T1000 (cell line): Measurements from ENCODE around the gene TIMM23.
"Not testable (repeated sequence)": the region's sequence is repeated elsewhere in the genome, so short reads cannot be mapped to it uniquely, and the experiment has no call there.

Source experiments
- DNase-seq: peaks from one replicate; lab custom pipeline; 2025; ENCODE audit warnings: mixed read lengths; lab: John Stamatoyannopoulos, UW

Gene TIMM23

GRCh38 chr10:45972106-45972812, at the start of gene TIMM23:
Gene TIMM23, plus strand, starts transcription at chr10:45972489. Its CDS starts 136 bp downstream, at chr10:45972625.
- DNase-seq, result peak; percentile 80

GRCh38 chr10:45926790-45927189, 45.5 kb upstream of the TIMM23 start:
- not testable (repeated sequence) for DNase-seq

GRCh38 chr10:45931305-45931704, 41.0 kb upstream of the TIMM23 start:
- not testable (repeated sequence) for DNase-seq

- not testable (repeated sequence) for DNase-seq
Measured at GRCh38 chr10:45934788-45935187, 37.5 kb upstream of the TIMM23 start.

- not testable (repeated sequence) for DNase-seq
Measured at GRCh38 chr10:45939176-45939697, 33.1 kb upstream of the TIMM23 start.

- DNase-seq, result not testable (repeated sequence)
Measured at GRCh38 chr10:45941196-45941595, 31.1 kb upstream of the TIMM23 start.

GRCh38 chr10:45945476-45945875, 26.8 kb upstream of the TIMM23 start:
- not testable (repeated sequence) for DNase-seq

- not testable (repeated sequence) for DNase-seq
Measured at GRCh38 chr10:45947363-45947762, 24.9 kb upstream of the TIMM23 start.

GRCh38 chr10:45948801-45949200, 23.5 kb upstream of the TIMM23 start:
- DNase-seq, result not testable (repeated sequence)

- not testable (repeated sequence) for DNase-seq
Measured at GRCh38 chr10:45954367-45954766, 17.9 kb upstream of the TIMM23 start.

GRCh38 chr10:45956634-45957033, 15.7 kb upstream of the TIMM23 start:
- DNase-seq, result not testable (repeated sequence)

- not testable (repeated sequence) for DNase-seq
Measured at GRCh38 chr10:45957928-45958327, 14.4 kb upstream of the TIMM23 start.

- DNase-seq, result not testable (repeated sequence)
Measured at GRCh38 chr10:45962686-45963452, 9.4 kb upstream of the TIMM23 start.

GRCh38 chr10:45971019-45971418, 1.3 kb upstream of the TIMM23 start:
- not testable (repeated sequence) for DNase-seq

GRCh38 chr10:45971742-45972105, 565 bp upstream of the TIMM23 start:
- DNase-seq, result not testable (repeated sequence)

GRCh38 chr10:45972813-45973169, 502 bp downstream of the TIMM23 start:
- not testable (repeated sequence) for DNase-seq

GRCh38 chr10:45974041-45974440, 1.8 kb downstream of the TIMM23 start:
- not testable (repeated sequence) for DNase-seq

- not testable (repeated sequence) for DNase-seq
Measured at GRCh38 chr10:45978554-45978953, 6.3 kb downstream of the TIMM23 start.

- not testable (repeated sequence) for DNase-seq
Measured at GRCh38 chr10:45981367-45981766, 9.1 kb downstream of the TIMM23 start.

- not testable (repeated sequence) for DNase-seq
Measured at GRCh38 chr10:45983538-45984186, 11.4 kb downstream of the TIMM23 start.

GRCh38 chr10:45984473-45984872, 12.2 kb downstream of the TIMM23 start:
- DNase-seq, result not testable (repeated sequence)

GRCh38 chr10:45985590-45985989, 13.3 kb downstream of the TIMM23 start:
- DNase-seq, result not testable (repeated sequence)
